Epidermal melanocyte (primary cell): ENCODE measurements around the gene AQP12B.
"Not testable (repeated sequence)": the region's sequence is repeated elsewhere in the genome, so short reads cannot be mapped to it uniquely, and the experiment has no call there.

Experiments used
- DNase-seq: peaks from one replicate; pipeline ENCODE4 v3.0.0; 2011; ENCODE audit warnings: low spot score; ENCODE audit not compliant: insufficient read length

The AQP12B gene

DNA sequence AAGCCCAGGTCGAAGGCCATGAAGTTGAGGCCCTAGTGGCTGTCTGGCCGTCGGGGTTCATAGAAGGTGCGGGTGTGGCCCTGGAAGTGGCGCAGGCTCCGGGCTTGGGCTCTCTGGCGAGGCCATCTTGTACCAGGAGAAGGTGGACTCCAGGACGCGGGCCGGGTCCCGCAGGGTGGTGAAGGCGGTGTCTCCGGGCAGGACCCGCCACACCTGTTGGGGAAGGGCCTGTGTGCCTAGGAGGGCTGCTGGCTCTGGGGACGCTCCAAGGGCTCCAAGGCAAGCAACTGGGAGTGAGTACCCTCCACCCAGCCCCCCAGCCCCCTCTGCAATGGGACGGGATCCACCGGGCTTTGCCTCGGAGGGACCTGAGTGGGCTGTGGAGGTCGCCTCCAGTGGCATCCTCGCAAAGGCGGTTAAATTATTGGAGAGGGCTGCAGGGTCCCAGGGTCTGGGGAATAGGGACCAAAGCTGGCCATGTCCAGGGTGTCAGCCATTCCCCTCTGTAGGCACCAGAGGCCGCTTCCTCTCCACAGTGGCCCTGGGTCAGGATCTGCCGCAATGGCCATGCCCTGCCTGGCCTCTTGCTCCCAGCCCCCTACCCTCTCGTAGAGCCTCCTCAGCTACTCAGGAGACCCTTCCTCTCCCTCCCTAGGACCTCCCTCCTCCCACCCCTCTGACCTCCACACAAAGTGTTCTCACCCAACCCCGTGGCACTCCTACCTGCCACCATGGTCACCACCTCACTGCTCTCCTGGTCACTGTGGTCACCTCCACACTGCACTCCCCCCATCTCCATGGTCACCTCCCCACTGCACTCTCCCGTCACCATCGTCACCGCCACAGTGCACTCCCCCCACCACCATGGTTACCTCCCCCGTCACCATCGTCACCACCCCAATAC lies 19.3 kb upstream of the AQP12B start:
- DNase-seq: no peak

DNA sequence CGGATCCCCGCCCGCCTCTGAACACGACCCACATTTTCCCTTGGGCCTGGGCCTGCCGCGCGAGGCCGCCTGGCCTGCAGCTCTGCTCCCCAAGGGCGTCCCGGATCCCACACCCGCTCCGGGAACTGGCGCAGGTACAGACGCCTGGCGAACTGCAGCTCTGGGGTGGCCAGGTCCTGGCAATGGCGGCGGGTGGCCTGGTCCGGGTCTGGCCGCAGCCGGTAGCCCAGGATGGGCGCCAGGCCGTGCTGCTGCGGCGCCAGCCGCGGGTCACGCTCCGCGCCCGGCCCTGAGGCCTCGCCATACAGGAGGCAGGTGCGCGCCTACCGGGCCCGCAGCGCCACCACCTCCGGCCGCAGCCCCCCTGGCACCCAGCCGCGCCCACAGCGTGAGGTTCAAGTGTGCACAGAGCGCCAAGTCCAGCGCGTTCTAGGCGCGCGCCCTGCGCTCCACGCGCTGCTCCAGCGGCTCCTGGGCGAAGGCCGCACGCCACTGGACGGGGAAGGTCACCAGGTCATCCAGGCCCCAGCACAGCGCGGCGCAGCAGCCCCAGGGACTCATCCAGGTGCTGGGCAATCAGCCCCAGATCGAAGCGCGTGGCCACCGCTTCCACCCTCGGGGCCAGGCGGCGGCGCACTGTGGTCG lies 18.5 kb upstream of the AQP12B start:
- DNase-seq: no peak

- DNase-seq: not testable (repeated sequence)
These were observed 17.9 kb upstream of the AQP12B start for GRCh38 chr2:240700616-240701015.

DNA sequence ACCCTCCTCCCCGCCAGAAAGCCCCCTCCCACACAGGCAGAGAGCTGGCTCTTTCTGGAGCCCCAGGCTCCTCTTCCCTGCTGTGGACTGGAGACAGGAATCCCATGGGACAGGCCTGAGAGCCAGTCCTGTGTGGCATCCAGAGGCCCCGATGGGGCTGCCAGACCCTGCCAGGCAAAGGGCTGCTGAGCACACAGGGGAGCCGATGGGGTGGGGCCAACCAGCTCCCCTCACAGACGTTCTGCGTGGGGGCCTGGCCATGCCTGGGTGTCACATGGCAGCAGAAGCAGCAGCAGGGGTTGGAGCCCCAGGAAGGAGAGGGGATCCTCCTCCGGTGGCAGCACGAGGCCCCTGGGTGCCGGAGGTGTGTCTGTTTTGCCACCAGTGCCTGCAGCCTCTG lies 17.1 kb upstream of the AQP12B start:
- not testable (repeated sequence) for DNase-seq

- DNase-seq: not testable (repeated sequence)
These were observed 16.3 kb upstream of the AQP12B start for GRCh38 chr2:240698852-240699561.

DNA sequence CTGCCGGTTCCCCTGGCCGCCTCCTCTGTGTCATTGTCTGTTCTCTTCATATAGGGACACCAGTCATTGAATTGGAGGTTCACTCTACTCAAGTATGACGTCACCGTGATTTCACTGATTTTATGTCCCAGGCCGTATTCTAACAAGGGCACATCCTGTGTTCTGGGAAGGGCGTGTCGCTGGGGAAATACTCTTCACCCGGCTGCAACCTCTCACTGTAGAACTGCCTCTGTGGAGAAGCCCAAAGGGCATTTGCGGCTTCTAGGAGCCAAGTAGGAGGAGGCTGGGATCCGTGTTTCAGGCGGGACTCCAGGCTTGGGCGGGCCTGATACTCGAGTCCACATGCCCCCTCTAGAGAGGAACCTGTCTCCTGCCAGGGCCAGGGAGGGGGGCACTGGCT lies 13.8 kb upstream of the AQP12B start:
- DNase-seq: not testable (repeated sequence)

- not testable (repeated sequence) for DNase-seq
These were observed 12.9 kb upstream of the AQP12B start for GRCh38 chr2:240695593-240695992.

DNA sequence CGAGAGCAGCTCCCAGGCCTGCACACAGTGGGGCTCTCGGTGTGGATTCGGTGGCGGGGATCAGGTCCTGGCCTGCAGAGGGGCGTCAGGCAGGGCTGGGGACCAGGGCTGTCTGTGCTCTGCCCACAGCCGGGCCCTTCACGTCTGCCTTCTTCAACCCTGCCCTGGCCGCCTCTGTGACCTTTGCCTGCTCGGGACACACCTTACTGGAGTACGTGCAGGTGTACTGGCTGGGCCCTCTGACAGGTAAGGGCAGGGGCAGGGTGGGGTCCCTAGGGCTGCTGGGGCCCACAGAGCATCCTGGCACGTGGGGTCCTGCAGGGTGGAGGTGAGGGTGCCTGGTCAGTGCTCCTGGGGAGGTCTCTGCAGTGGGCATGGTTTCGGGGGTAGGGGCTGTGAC lies 11.6 kb upstream of the AQP12B start:
- not testable (repeated sequence) for DNase-seq

- not testable (repeated sequence) for DNase-seq
These were observed 10.2 kb upstream of the AQP12B start for GRCh38 chr2:240692583-240693561.

GRCh38 chr2:240691631-240692420 lies 9.1 kb upstream of the AQP12B start, which contains the start of gene AQP12A:
Gene AQP12A, plus strand, starts transcription at chr2:240691866. Its CDS starts 48 bp downstream, at chr2:240691914.
- not testable (repeated sequence) for DNase-seq

DNA sequence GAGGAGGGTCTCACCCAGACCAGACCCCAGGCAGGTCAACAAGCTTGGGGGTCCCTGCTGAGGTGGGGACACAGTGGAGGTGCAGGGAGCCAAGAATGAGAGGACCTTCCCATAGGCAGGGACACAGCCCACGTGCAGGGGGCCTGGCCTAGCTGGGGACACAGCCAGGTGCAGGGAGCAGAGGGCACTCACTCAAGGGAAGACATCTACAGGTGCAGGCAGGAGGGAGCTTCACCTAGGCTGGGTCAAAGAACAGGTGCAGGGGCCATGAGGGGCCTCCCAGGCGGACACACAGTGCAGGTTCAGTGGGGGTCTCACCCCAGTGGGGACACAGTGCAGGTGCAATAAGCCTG lies 8.4 kb upstream of the AQP12B start:
- DNase-seq: not testable (repeated sequence)

- DNase-seq: not testable (repeated sequence)
These were observed 7.9 kb upstream of the AQP12B start for GRCh38 chr2:240690421-240691074.

GRCh38 chr2:240689975-240690374 lies 7.3 kb upstream of the AQP12B start:
- DNase-seq: no peak

DNA sequence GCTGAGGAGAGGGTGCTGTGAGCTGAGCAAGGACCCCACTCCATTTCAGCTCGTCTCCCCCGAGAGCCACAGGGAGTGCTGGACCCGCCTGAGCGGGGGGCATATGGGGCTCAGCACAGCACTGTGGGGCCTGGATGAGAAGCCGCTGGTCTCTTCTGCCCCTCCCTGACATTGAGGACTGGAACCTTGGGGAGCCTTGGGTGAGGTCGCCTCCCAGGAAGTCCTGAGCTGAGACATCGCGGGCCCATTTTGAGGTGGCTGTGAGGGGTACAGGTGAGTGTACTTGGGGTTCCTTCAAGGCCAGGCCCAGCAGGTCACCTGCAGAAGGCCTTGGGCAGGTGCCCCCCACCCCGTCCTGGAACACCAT lies 5.9 kb upstream of the AQP12B start:
- no peak for DNase-seq

- no peak for DNase-seq
These were observed 5.3 kb upstream of the AQP12B start for GRCh38 chr2:240687741-240688552.

GRCh38 chr2:240687045-240687740 lies 4.5 kb upstream of the AQP12B start:
- no peak for DNase-seq

DNA sequence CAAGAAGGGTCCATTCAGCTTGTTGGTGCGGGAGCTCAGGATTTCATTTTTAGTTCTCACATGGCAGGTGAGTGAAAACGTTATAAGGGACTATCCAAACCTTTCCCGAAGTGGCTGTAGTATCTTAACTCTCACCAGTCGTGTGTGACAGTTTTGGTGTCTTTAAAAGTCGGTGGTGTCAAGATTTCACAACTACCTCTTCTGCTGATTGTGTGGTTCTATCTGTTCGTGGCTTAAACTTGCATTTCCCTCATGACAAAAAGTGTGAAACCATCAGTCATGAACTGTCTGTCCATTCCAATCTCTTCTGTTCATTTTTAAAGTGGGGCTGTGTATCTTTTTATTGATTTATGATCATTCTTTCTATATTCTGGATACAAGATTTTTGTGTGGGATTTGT lies 3.8 kb upstream of the AQP12B start:
- DNase-seq: no peak

- DNase-seq: no peak
These were observed 3.2 kb upstream of the AQP12B start for GRCh38 chr2:240685771-240686371.
